Posterior cingulate gyrus (tissue), 11 donors: ENCODE results near the gene KCNMA1.

Experiments used
- DNase-seq, 10 donors: peaks; one replicate each; pipeline versions ENCODE4 v3.0.0 to v3.0.0-alpha.2; 2020 to 2021; ENCODE audit warnings: mixed read lengths in 3 of 10
- intact Hi-C: fragments of 100-400 bp; cut with DNase I; formaldehyde crosslinking; loops from one replicate; pipeline ENCODE4 v1.15.1; 2023

The KCNMA1 gene

DNA sequence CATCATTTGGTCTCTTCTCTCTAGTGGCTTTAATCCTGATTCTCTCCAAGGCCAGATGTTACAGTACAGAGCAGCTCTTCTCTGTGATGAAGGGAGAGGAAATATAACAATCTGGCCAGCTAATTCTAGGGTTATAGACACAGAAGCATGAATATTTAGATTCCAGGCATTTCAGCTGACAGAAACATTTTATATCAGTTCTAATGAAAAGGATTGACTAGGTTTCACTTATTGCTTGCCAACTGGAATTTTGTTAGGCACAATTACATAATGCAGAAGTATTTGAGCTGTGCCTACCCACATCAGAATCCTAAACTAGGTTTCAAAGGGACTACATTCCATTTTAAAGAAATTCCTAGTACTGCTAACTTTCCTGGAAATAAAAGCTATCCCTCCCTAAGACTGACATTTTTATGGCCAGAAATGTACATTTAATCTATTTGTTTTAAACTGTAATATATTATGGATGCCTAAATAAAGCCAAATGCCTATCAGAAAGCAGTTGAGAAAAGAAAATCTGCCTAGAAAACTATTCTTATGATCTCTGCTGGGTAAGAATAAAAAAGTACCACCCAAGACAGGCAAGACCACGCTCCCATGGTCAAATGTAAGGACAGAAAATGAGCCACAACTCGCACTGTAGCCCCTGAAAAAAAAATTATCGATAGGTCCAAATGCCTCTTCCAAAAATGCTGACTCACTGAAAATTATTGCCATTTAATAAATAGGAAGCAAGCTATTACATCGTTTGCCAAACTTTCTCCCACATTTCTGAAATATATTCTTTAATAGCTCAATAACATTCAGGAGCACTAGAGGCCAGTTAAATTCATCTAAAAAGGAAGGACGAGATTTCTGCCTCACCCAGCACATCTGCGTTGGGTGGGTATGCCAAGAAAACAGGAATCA is 498.1 kb downstream of the KCNMA1 start:
- DNase-seq, result no peak
- intact Hi-C loops, result no loop called here

DNA sequence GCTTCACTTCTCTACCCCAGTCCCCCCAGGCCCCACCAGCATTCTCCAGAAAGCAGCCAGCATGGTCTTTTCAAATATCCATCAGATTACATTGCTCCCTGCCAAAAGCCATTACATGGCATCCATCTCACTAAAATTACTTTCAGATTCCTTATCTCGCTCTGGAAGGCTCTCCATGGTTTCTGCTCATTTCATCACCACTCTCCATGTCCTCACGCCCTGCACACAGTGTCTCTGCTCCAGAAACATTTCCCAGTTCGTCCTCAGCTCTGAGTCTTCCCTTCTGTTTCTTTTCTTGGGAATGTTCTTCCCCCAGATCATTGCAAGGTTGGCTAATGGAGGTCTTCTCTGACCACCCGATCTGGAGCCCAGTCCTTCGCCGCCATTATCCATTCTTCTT is 499.1 kb downstream of the KCNMA1 start:
- intact Hi-C loops, result no loop called here
- no peak for DNase-seq

DNA sequence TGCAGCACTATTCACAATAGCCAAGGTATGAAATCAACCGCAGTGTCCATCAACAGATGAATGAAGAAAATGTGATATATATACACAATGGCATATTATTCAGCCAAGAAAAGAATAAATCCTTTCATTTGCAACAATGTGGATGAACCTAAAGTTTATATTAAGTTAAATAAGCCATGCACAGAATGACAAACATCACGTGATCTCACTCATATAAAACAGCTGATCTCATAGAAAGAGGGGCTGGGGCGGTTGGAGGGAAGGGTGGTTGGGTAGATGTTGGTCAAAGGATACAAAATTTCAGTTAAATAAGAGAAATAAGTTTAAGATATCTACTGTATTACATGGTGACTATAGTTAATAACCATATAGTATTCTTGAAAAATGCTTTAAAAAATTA is 502.1 kb downstream of the KCNMA1 start:
- DNase-seq, result no peak
- intact Hi-C loops, result no loop called here

DNA sequence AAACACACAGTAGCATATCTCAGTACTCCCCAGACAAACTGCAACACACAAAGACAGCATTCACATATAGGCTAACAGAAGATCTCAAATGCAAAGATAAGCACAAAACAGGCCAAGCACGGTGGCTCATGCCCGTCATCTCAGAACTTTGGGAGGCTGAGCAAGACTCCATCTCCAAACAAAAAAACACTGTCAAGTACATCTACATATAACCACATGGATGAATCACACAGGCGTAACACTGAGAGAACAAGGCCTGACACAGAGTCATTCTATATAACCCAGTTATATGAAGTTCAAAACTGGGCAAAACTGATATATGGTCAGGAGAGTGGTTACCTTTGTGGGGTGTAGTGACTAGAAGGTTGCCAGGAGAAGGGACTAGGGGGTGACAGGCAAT is 506.4 kb downstream of the KCNMA1 start:
- DNase-seq, result no peak
- intact Hi-C loops, result no loop called here

DNA sequence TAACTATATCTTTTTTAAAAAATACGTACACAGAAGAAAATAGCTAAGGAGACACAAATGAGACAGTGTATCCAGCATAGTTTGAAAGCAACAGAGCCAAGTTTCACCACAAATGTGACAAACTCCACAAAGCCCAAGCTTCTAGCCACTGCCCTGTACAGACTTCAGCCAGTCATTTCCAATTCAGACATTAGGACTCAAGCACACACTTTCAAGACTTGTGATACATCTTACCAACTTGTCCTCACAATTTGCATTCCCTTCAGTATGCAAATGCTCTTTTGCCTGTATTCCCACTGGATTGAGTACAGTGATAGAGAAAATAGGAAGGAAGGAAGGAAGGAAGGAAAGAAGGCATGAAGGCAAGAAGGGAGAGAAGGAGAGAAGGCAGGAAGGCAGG is 510.4 kb downstream of the KCNMA1 start:
- DNase-seq, result no peak
- intact Hi-C loops, result no loop called here

DNA sequence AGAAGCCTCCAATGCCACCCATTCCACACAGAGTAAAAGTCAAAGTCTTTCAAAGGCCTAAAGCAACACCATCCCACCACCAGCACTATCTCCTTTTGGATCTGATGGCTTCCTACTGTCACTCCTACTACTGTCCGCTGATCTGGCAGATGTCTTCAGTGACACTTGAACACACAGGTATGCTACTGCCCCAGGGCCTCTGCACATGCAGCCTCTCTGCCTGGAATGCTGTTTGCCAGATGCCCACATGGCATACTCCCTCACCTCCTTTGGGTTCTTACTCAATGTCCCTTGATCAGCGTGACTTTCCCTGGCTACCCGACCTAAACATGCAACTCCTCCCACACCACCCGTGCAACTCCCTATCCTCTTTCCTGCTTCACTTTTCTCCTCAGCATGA is 512.4 kb downstream of the KCNMA1 start:
- DNase-seq, result no peak
- intact Hi-C loops, result no loop called here

DNA sequence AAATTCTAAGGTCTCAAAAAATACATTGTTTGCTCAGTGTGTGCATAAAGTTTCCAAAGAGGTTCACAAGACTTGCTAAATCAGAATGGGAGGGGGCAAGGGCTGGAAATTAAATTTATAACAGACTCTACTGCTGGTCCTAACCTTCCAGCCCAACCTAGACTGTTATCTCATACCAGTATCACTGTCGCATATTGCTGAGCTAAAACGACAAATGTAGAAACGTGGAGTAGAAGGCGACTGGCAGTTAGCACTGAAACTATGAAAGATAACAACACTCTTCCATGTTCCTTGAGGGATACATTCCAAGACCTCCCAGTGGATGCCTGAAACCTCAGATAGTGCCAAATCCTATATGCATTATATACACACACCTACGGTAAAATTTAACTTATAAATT is 514.3 kb downstream of the KCNMA1 start:
- intact Hi-C loops, result no loop called here

DNA sequence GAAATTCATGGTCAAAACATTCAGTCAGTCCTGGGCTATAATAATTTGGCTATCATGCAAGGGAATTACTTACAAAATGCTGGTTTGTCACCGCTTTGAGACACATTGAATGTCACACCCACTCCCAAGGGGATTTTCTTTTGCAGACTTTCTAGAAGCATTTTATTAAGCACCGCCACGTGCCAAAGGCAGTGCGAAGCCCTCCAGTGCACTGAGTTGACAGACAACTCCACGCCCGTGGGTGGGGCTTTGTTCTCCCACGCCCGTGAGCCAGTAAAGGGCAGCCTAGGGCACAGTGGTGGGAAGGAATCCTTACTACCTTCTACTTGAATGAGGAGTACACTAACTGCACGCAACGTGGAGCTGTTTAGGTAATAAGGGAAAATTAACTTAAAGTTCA is 515.8 kb downstream of the KCNMA1 start:
- no peak for DNase-seq
- intact Hi-C loops, result no loop called here

More for the DNA sequence above, 514.3 kb downstream of the KCNMA1 start:
- no peak for DNase-seq

DNA sequence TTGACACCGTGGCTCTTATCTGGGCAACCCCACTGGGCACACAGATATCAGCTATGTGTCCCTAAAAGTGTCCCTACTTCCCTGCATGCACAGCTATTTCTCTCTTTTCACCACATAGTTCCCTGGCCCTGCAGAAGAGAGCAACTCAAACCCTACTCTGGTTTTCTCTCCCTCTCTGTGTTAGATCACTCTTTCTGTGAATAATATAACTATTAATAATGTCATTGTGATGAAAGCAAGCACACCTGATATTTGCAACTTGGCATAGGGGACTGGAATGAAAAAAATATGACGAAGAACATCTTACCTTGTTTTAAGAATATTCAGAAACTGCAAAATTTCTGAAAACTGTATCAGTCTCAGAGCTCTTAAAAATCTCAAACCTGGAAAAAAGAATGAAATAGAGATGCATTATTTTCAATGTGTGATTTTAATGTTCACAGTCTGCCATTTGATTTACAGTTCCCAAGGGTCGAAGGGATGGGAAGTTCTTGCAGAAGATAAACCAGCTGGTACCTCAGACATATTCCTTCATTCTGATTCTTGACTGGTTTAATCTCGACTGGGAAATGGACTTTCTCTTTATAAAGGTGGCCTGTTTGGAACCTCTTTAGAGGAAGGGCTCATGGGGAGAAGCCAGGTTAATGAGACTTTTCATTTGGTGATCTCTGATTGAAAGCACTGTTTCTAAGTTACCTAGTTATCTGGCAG is 516.8 kb downstream of the KCNMA1 start:
- intact Hi-C loops, result no loop called here

DNA sequence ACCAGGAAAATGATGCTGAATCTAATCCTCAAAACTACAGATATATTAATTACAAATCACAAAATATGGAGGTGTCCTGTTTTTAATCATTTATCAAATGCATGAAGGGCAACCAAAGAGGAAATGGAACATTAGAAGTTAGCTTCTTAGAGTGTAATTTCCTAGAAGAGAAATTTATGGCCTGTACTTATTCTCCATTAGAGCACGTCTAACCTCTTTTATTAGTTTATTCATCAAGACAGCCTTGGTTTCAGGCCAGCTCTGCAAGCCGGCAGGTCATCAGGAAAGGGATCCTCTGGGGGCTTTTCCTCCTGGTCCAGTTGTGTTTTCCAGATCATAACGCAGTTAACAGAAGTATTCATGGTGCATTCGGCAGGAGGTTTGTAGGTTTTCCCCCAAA is 517.6 kb downstream of the KCNMA1 start:
- no peak for DNase-seq

More for the DNA sequence above, 516.8 kb downstream of the KCNMA1 start:
- DNase-seq, result no peak

DNA sequence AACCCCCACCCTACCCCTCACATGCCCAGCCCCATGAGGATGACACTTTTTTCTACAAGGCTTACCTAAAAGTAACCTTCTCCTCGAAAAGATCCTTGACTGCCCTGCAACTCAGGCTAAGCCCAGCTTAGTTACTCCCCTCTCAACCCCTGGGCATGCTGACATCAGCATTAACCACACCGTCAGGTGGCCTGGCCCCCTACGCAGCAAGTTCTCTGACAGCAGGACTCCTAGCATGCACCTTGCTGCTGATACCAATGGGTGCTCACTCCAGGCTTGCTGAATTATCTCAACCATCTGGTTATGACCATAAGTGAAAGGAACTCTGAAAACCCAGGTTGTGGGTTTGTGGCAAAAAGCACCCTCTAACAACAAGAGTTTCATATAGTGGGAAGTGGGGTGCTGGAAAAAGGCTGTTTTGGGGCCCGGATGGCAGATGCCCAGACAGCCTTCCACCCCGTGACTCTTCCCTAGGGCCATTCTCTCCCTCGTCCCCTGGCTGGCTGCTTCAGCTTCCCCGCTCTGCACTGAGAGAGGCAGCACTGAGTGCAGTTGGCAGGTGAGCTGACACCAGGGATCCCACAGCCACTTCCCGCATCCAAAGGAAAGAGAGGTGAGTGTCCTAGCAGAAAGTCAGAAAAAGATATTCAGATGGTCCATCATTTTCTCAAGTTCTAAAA is 518.9 kb downstream of the KCNMA1 start:
- DNase-seq, result no peak
- intact Hi-C loops, result no loop called here

More for the DNA sequence above, 517.6 kb downstream of the KCNMA1 start:
- intact Hi-C loops, result no loop called here

DNA sequence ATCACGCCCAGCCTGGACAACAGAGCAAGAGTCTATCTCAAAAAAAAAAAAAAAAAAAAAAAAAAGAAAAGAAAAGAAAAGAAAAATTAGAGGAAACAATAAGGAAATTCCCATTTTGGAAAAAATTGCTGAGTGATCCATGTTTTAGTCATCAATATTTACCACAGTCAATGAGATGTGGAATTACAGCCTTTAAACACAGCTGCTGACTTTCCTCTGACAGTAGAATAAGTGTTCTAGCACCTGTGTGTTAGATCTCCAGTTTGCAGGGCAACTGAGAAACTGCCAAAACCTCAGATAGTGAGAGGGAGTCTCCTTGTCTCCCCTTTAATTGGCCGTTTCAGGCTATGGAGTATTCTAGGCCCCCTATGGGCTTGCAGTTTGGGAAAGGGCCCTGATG is 520.1 kb downstream of the KCNMA1 start:
- intact Hi-C loops, result no loop called here
- DNase-seq, result no peak

DNA sequence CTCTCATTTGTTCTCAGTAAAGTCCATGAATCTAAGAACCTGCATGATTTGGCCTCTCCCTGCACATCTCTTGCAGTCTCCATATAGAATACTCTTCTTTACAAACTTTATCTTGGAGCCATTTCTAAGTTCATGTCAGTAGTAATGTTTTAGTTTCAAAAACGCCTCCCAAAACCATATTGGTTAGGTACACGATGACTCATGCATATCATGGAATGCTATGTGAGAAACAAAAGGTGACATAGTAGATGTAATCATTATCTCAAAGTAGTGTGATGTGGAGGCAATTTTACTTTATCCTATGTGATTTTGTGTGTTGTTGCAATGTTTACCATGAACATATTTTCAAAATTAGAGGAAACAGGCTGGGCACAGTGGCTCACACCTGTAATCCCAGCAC is 520.7 kb downstream of the KCNMA1 start:
- intact Hi-C loops, result no loop called here

DNA sequence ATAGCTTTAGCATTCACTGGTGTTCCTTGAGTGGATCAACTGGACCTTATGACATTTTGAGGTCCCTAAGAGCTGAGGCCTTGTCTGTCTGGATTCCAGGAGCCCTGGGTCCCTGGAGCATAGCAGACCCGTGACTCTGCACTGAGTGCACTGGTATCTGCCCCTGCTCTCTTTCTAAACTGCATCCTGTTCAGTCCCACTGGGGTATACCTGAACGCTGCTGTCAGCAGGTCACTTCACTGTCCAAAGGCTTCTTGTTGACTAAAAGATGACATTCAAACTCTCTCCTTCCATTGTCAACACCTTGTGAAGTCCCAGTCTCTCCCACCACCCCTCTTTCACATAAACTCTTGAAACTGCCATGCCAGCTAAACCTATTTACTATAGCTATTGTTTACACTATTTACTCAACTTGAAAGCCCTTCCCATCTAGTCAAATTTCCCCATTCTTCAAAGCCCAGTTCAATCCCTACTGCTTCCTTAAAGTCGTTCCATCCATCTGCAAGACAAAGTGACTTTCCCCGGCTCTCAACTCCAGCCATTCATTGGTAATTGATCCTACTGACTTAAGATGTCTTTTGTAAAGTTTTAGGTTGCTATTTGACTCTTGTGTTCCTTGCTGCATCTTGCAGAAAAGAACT is 523.3 kb downstream of the KCNMA1 start:
- intact Hi-C loops, result no loop called here

More for the DNA sequence above, 520.7 kb downstream of the KCNMA1 start:
- DNase-seq, result no peak

DNA sequence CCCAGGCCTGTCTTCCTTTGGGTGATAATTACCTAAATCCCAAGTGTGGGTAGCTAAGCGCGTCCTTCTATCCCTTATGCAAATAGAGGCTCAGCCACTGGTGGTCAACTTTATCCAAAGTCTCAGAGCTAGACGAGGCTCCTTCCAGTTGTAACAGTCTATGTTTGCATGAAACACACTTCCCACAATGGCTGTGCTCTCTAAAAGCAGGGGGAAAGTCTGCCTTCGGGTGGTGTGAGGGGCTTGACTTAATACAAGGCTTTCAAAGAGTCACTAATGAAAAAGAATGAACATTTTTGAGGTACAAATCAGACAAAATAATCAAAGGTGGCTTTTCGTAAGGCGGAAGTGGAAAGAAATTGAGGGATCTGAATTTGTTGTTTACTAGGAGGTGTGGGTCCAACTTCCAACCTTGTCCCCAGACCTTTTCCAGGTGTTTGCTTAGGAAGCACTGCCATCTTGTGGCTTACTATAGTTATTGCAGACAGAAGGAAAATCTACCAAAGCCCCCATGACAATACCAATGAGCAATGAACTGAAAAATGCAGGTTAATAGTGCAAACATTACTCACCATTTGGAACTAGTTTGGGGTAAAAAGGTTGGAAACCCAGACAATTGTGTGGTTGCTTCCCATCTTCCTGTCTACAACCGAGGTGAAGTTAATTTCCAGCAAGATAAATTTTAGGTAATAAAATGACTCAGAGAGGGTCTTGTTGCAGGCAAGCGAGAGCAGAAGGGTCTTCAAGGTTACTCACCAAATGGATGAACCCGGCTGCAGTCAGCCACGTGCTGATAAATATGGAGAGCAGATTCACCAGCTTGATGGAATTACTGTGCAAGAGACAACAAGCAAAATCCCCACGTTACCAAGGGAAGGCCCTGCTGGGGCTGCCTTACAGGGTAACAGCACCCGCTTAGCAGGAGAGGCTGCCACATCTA is 525.7 kb downstream of the KCNMA1 start:
- intact Hi-C loops, result no loop called here
- no peak for DNase-seq

More for the DNA sequence above, 523.3 kb downstream of the KCNMA1 start:
- DNase-seq, result no peak

DNA sequence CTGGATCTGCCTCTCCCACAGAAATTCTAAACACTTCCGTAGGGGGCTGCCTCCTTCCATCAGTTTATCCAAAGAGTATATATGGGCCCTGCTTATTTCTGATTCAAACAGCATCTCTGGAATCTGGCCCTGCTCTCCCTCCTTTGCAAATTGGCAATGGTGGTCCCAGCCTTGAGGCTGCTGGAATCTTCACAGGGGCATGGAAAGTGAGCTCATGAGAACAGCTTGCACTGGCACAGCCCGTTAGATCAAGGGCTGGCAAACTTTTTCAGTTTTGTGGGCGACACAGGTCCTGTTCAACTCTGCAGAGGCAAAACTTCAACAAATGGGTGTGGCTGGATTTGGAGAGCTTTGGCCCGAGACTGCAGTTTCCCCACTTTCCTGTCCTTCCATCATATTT is 526.9 kb downstream of the KCNMA1 start:
- intact Hi-C loops, result no loop called here
- no peak for DNase-seq

DNA sequence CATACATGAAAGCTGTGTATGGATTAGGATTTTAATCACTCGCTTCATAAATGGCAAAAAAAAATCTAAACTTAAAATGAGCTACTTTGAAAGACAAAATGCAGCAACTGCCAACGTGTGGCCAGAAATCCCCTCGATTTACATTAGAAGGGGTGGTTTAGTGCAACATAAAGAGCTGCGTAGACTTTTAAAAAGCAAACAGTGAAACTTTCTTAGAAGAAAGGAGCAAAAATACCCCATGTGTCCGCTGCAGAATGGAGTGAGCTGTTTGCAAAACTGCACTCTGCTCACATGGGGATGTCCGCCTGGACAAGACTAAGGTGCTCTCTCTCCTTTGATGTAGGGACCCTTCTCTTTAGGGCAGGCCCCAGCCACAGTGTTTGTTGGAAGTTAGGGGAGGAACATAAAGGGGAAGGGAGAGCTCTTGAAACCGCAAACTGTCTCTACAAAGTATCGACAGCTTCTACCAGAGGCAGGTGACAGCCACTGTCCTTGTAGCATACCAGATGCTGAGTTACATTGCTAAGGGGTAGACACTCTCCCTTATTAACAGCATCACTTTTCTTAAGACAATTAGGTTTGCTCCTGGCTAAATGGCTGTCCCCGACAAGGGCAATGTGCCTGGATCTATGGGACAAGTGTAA is 528.1 kb downstream of the KCNMA1 start:
- intact Hi-C loops, result no loop called here

DNA sequence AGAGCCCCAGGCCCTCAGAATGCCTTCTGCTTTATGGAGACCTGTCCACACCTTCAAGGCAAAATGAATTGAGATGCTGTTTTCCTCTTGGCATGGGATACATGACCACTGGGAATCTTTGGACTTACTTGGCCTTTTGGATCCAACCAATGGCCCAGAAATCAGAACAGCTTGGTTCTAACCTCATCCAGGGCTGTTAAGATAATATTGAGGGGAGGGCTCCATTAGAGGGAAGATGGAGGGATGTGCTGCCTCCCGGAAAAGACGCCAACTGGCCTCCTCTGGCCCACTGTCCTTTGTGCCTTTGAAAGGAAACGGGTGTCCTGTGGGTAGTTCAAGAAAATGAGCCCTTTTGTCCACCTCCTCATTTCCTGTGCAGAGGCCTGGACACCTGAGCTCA is 530.9 kb downstream of the KCNMA1 start:
- intact Hi-C loops, result no loop called here
- no peak for DNase-seq

More for the DNA sequence above, 528.1 kb downstream of the KCNMA1 start:
- no peak for DNase-seq

DNA sequence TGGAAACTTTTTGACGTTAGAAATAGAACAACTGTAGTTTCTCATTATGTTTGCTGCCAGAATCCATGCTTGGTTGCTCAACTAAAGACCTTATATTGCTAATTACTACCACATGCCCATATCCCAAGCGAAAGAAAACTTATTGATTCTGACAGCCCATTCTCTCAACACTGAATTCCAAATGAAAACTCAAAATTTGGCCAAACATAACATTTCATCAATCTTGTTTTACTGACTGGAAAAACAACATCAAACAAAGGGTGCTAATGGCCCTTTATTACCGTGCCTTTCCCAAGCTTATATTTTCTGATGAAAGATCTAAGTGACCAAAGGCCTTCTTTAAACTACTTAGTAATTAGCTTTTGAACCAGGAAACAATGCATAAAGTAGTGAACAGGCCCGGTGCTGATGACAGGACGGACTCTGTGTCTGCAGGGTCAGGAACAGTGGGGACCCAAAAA is 531.8 kb downstream of the KCNMA1 start:
- intact Hi-C loops, result no loop called here
- no peak for DNase-seq
